ENCODE data around the gene CACNA1C. TPM values are rescaled to one million over a fixed set of nuclear protein-coding genes. Genes with fewer than 3 reads are reported as not detected.

CACNA1C gene
- total RNA-seq, 4 donors from 2014 or later = 9.7 to 42.1 (median 18.1) TPM

DNA sequence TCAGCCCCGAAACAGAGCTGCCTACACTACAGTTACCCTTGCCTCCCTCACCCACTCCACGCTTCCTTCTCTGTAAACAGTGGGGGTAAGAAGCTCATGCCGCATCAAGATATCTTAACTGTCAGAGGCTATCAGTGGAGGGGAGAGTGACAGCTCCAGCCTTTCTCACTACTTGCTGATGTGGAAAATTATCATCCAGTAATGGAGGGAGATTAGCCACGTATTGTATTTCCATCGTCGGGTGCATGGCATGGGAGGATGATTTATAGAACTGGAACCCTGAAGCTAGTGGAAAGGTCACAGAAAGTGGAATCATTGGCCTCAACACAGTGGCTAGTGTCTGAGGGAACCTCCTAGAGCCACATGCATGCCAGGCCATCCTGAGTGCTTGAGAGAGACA, 471.1 kb downstream of the CACNA1C start:
- Histone ChIP-seq H3K27me3 (no peaks in the 10 kb centered on the region), H3K36me3 (no peaks in the 10 kb centered on the region), H3K4me3 (no peak overlapping the region), H3K4me1 (peaks cover 0 to 14% (median 0%) of the 10 kb centered on the region in 4 donors), H3K9me3 (no peaks in the 10 kb centered on the region), H3K27ac (no peak overlapping the region)
- no peak for TF ChIP-seq POLR2A (IDR thresholded peaks at IDR 0.05)
- TF ChIP-seq, protein P1, sequence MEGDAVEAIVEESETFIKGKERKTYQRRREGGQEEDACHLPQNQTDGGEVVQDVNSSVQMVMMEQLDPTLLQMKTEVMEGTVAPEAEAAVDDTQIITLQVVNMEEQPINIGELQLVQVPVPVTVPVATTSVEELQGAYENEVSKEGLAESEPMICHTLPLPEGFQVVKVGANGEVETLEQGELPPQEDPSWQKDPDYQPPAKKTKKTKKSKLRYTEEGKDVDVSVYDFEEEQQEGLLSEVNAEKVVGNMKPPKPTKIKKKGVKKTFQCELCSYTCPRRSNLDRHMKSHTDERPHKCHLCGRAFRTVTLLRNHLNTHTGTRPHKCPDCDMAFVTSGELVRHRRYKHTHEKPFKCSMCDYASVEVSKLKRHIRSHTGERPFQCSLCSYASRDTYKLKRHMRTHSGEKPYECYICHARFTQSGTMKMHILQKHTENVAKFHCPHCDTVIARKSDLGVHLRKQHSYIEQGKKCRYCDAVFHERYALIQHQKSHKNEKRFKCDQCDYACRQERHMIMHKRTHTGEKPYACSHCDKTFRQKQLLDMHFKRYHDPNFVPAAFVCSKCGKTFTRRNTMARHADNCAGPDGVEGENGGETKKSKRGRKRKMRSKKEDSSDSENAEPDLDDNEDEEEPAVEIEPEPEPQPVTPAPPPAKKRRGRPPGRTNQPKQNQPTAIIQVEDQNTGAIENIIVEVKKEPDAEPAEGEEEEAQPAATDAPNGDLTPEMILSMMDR (IDR thresholded peaks at IDR 0.05) = no peak
- no peak for DNase-seq

DNA sequence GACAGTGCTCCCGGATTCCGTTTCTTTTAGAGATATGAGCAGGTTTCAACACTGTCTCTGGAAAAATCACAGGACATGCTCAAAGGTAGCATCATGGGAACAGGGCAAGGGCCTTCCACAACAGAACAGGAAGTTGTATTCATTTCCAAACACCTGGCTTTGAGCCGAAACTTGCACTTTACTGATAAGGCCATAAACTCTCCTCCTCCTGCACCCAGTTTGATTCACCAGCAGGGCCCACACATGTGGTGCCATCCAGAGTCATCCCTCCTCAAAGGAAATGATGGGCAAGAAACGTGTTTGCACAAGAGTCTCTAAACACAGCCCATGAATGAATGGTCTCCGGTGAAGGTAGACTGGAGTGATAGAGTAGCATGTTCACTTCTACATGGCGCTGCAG, 473.6 kb downstream of the CACNA1C start:
- peaks cover 0 to 14% (median 0%) of the 10 kb centered on the region in 4 donors for H3K4me1 ChIP-seq
- H3K27me3 ChIP-seq = no peaks in the 10 kb centered on the region
- no peaks in the 10 kb centered on the region for H3K9me3 ChIP-seq
- TF ChIP-seq, protein P1 (IDR thresholded peaks at IDR 0.05) = peak in 3 of 6 experiments; percentile 17 to 38 (median 31)
- no peak for TF ChIP-seq POLR2A (IDR thresholded peaks at IDR 0.05)
- DNase-seq = peak in 1 of 3 donors; percentile 51
- no peaks in the 10 kb centered on the region for H3K36me3 ChIP-seq
- no peak overlapping the region for H3K4me3 ChIP-seq
- peak overlapping the region in 1 of 4 donors; percentile 56 for H3K27ac ChIP-seq

DNA sequence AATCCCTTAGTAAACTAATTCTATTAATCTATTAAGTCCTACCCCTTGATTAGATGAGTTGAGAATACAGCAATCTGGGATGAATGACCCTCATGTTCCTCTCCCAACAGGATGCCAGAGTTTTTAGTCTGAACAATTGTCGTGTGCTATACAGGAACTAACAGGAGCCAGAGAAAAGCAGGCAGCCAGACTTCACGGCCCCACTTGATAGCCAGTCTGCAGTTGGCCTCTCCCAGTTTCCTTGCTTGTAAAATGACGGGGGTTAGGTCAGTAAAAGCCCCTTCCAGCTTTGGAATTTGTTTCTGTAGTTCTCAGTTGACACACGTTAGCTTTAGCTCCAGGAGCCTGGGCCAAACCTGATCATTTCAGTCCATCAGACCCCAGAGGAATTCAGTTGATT, 475.2 kb downstream of the CACNA1C start:
- Histone ChIP-seq H3K27me3 (no peaks in the 10 kb centered on the region), H3K4me3 (no peak overlapping the region), H3K27ac (no peak overlapping the region), H3K9me3 (no peaks in the 10 kb centered on the region), H3K4me1 (peaks cover 0 to 14% (median 0%) of the 10 kb centered on the region in 4 donors), H3K36me3 (no peaks in the 10 kb centered on the region)
- no peak for DNase-seq
- no peak for TF ChIP-seq POLR2A (IDR thresholded peaks at IDR 0.05)
- TF ChIP-seq, protein P1 (IDR thresholded peaks at IDR 0.05) = no peak

DNA sequence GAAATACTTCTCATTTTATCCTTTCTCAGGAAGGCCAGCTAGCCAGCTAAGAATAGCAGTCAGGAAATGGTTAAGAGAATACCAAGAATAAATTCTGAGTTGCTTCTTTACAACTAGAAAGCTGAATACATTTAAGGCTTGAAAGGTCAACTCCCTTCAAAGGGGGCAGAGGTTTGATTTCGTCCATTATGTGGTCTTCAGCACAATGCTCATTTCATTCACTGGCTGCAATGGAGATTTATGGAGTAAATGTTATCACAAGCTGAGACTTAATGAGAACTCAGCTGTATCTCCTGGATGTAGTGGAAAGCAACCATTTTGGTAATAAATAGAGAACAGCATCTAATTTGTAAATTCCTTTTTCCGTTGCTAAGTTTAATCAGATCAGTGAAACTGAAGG, 477.0 kb downstream of the CACNA1C start:
- DNase-seq = no peak
- no peaks in the 10 kb centered on the region for H3K27me3 ChIP-seq
- TF ChIP-seq, protein P1 (IDR thresholded peaks at IDR 0.05) = no peak
- TF ChIP-seq POLR2A (IDR thresholded peaks at IDR 0.05) = no peak

DNA sequence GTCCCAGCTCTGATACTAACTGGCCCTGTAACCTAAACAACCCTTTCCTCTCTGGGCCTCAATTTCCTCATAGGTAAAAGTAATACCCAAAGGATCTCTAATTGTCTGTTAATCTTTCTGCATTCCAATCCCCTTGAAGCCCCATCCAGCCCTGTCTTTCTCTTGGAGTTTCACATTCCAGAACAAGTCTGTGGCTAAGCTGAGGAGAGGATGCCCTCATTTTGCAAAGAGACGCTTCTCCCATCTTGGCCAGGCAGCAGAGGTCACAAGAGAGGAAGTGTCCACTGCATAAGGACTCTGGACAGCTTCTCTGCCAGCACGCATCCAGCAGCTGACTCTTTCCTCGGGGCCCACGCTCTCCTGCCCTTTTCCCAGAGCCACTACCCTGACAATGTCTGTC, 478.6 kb downstream of the CACNA1C start:
- H3K4me3 ChIP-seq = no peak overlapping the region

More for the DNA sequence above, 477.0 kb downstream of the CACNA1C start:
- H3K4me3 ChIP-seq = no peak overlapping the region
- H3K9me3 ChIP-seq = no peaks in the 10 kb centered on the region
- no peak overlapping the region for H3K27ac ChIP-seq
- no peaks in the 10 kb centered on the region for H3K36me3 ChIP-seq
- peaks cover 0 to 14% (median 0%) of the 10 kb centered on the region in 4 donors for H3K4me1 ChIP-seq

More for the DNA sequence above, 478.6 kb downstream of the CACNA1C start:
- H3K36me3 ChIP-seq = no peaks in the 10 kb centered on the region
- TF ChIP-seq, protein P1 (IDR thresholded peaks at IDR 0.05) = no peak
- TF ChIP-seq POLR2A (IDR thresholded peaks at IDR 0.05) = no peak
- no peaks in the 10 kb centered on the region for H3K4me1 ChIP-seq
- no peaks in the 10 kb centered on the region for H3K27me3 ChIP-seq
- no peak for DNase-seq
- H3K27ac ChIP-seq = no peak overlapping the region
- no peaks in the 10 kb centered on the region for H3K9me3 ChIP-seq
